Subcutaneous adipose tissue (tissue), 4 donors: Measurements from ENCODE around the gene WDR5. TPM values are rescaled to one million over a fixed set of nuclear protein-coding genes. Genes with fewer than 3 reads are reported as not detected.

Experiments used
- CTCF ChIP-seq: fragments of 450-650 bp; IDR thresholded peaks from one replicate; pipeline ENCODE4 v1.5.1; 2016; ENCODE audit warnings: low read depth, mild to moderate bottlenecking, control low read depth, antibody characterized with exemption, moderate library complexity
- total RNA-seq, 4 donors: library from RNA; depleted of rRNA; stranded (reverse); fragments of >200 nt; gene quantifications; one replicate each; pipeline ENCODE4 v1.1.0, GENCODE V29; 2016

Gene WDR5
- total RNA-seq, 4 donors from 2014 or later = 13.7 to 17.3 (median 14.6) TPM

DNA sequence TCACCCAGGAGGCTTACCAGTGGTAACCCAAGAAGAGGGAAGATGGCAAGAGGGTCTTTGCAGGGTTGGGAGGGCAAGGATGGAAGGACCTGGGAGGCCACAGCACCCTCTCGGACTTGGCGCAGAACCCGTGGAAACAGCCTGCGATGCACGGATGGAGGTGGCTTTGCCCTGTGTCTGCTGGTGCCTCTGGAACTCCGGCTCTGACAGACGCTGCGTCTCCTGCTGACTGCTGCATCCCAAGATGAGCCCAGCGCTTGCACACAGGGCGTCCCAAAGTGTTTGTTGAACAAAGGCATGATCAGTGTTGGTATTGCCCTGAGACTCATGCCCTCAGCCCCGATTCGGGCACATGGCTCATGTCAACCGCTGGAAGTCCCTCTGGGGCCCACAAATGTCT, 30.5 kb downstream of the WDR5 start:
- no peak for TF ChIP-seq CTCF

DNA sequence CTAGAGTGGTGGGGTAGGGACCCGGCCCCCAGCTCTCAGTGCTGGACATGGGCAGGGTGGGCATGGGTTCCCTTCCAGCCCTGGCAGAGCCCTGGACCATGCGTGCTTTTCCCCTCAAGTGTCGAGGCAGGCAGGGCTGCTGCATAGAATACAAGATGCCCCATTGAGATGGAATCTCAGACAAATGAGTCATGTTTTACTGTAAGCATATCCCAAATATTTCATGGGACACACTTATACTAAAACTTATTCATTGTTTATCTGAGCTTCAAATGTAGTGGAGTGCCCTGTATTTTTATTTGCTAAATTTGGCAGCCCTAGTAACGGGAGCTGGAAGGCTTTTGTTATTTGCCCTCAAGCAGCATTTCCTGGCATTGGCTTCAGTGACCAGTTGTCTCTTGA, 31.6 kb downstream of the WDR5 start:
- TF ChIP-seq CTCF = no peak

GRCh38 chr9:134168757-134169550, 33.1 kb downstream of the WDR5 start:
- no peak for TF ChIP-seq CTCF

GRCh38 chr9:134169724-134170401, 34.0 kb downstream of the WDR5 start:
- TF ChIP-seq CTCF = no peak

- no peak for TF ChIP-seq CTCF
Measured at GRCh38 chr9:134170532-134171315, 34.8 kb downstream of the WDR5 start.

GRCh38 chr9:134171316-134172197, 35.7 kb downstream of the WDR5 start:
- TF ChIP-seq CTCF = no peak
